Measurements from ENCODE around the gene LEMD1.

Gene LEMD1

GRCh38 chr1:205358579-205358978 is 63.3 kb downstream of the LEMD1 start:
- in situ Hi-C loops (cut with HindIII; ENCODE audit: low sequenced_read_pairs) = no loop called here

- in situ Hi-C loops (cut with HindIII; ENCODE audit: low sequenced_read_pairs) = no loop called here
Observed at GRCh38 chr1:205357567-205357966, 64.3 kb downstream of the LEMD1 start.

- in situ Hi-C loops (cut with HindIII; ENCODE audit: low sequenced_read_pairs) = no loop called here
Observed at GRCh38 chr1:205356440-205357139, 65.3 kb downstream of the LEMD1 start, which contains the start of gene KLHDC8A. Gene KLHDC8A (minus strand): TSS chr1:205356922. CDS start chr1:205343604, 13,318 bp downstream.

GRCh38 chr1:205355075-205355453 is 66.8 kb downstream of the LEMD1 start:
- in situ Hi-C loops (cut with HindIII; ENCODE audit: low sequenced_read_pairs) = no loop called here

GRCh38 chr1:205354259-205355074 is 67.4 kb downstream of the LEMD1 start:
- in situ Hi-C loops (cut with HindIII; ENCODE audit: low sequenced_read_pairs) = no loop called here

GRCh38 chr1:205353612-205354011 is 68.2 kb downstream of the LEMD1 start:
- in situ Hi-C loops (cut with HindIII; ENCODE audit: low sequenced_read_pairs) = no loop called here

GRCh38 chr1:205353191-205353590 is 68.7 kb downstream of the LEMD1 start:
- in situ Hi-C loops (cut with HindIII; ENCODE audit: low sequenced_read_pairs) = no loop called here

- in situ Hi-C loops (cut with HindIII; ENCODE audit: low sequenced_read_pairs) = no loop called here
Observed at GRCh38 chr1:205351984-205352713, 69.7 kb downstream of the LEMD1 start.

- in situ Hi-C loops (cut with HindIII; ENCODE audit: low sequenced_read_pairs) = no loop called here
Observed at GRCh38 chr1:205350691-205351141, 71.1 kb downstream of the LEMD1 start.

- in situ Hi-C loops (cut with HindIII; ENCODE audit: low sequenced_read_pairs) = no loop called here
Observed at GRCh38 chr1:205350124-205350523, 71.7 kb downstream of the LEMD1 start.

GRCh38 chr1:205348554-205349487 is 73.0 kb downstream of the LEMD1 start:
- in situ Hi-C loops (cut with HindIII; ENCODE audit: low sequenced_read_pairs) = no loop called here

- in situ Hi-C loops (cut with HindIII; ENCODE audit: low sequenced_read_pairs) = no loop called here
Observed at GRCh38 chr1:205346956-205347574, 74.8 kb downstream of the LEMD1 start.

GRCh38 chr1:205345761-205346160 is 76.1 kb downstream of the LEMD1 start:
- in situ Hi-C loops (cut with HindIII; ENCODE audit: low sequenced_read_pairs) = no loop called here

- in situ Hi-C loops (cut with HindIII; ENCODE audit: low sequenced_read_pairs) = no loop called here
Observed at GRCh38 chr1:205344066-205344928, 77.6 kb downstream of the LEMD1 start.

- in situ Hi-C loops (cut with HindIII; ENCODE audit: low sequenced_read_pairs) = no loop called here
Observed at GRCh38 chr1:205343431-205344065, 78.3 kb downstream of the LEMD1 start.

- in situ Hi-C loops (cut with HindIII; ENCODE audit: low sequenced_read_pairs) = no loop called here
Observed at GRCh38 chr1:205342986-205343385, 78.9 kb downstream of the LEMD1 start.

GRCh38 chr1:205340676-205341075 is 81.2 kb downstream of the LEMD1 start:
- in situ Hi-C loops (cut with HindIII; ENCODE audit: low sequenced_read_pairs) = no loop called here

GRCh38 chr1:205339717-205340116 is 82.1 kb downstream of the LEMD1 start:
- in situ Hi-C loops (cut with HindIII; ENCODE audit: low sequenced_read_pairs) = loop anchor here (5.0 kb wide), 1 partner anchor 62 kb away; no protein-coding TSS in a partner anchor

Measured in endothelial cell of hepatic sinusoid (primary cell).